Ecto neural progenitor cell (in vitro differentiated cells): ENCODE results near the gene SLC6A13.
A peak's percentile ranks its signal among the peaks of the same experiment; 100 is the strongest.
"Not testable (repeated sequence)": the region's sequence is repeated elsewhere in the genome, so short reads cannot be mapped to it uniquely, and the experiment has no call there.

Source experiments
- DNase-seq: peaks from one replicate; pipeline ENCODE4 v3.0.0-alpha.2; 2018; ENCODE audit warnings: low spot score

The SLC6A13 gene

GRCh38 chr12:233615-233968 lies 29.0 kb downstream of the SLC6A13 start:
- DNase-seq: no peak

GRCh38 chr12:232731-233614 lies 29.7 kb downstream of the SLC6A13 start:
- peak; percentile 60 for DNase-seq

- DNase-seq: peak; percentile 51
Observed at GRCh38 chr12:230925-231671, 31.5 kb downstream of the SLC6A13 start.

GRCh38 chr12:229441-230191 lies 33.0 kb downstream of the SLC6A13 start:
- DNase-seq: peak; percentile 64

DNA sequence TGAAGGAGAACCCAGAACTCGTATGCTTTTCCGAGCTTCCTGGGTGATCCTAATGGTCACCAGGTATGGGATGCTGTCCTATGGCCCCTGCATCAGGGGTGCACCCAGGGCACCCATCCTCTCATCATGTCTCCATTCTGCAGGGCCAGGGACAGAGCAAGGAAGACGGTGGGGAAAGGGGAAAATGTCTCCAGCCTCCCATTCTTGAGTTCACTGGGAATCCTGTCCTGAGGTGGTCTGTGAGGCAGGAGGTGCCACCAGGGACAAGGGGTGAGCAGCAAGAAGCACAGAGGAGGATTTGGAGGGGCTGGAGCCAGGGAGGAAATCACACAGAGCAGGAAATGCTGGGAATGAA lies 33.8 kb downstream of the SLC6A13 start:
- DNase-seq: peak; percentile 38

DNA sequence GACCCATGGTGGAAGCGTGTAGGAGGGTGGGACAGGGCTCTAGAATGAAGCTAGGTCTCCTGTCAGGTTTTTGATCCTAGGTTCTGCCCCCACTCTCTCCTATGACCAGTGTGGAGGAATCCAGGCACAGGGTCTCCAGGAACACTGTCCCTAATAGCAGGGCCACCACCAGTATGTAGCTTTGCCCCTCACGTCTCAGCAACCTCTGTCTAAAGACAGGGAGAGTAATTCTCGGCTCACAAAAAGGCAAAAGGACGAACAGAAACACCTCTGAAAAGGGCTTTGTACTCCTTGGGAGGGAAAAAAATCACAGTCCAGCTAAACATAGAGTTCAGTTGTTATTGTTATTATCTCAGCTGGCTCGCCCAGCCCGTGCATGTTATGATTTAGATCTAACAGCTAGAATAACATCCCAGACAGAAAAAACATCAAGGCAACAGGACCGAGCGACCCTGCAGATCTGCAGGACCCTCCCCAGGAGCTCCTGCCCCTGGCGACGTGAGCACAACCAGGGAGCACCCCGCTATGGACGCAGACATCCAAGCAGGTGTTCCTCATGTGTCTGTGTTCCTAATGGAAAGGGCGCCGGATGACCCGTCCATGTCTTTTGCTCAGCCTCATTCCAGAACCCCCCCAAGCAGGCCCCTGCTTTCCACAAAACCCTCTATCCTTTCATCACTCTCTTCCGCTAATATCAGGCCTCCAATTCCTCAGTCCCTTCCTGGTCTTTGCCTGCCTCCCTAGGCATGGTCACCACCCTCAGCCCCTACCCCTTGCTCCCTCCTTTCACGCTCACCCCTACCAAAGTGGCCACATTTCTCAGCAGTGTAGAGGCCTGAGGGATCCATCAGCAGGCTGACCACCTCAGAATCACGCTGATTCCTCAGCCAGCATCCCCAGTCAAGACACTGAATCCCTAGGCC lies 34.5 kb downstream of the SLC6A13 start:
- peak; percentile 44 for DNase-seq

DNA sequence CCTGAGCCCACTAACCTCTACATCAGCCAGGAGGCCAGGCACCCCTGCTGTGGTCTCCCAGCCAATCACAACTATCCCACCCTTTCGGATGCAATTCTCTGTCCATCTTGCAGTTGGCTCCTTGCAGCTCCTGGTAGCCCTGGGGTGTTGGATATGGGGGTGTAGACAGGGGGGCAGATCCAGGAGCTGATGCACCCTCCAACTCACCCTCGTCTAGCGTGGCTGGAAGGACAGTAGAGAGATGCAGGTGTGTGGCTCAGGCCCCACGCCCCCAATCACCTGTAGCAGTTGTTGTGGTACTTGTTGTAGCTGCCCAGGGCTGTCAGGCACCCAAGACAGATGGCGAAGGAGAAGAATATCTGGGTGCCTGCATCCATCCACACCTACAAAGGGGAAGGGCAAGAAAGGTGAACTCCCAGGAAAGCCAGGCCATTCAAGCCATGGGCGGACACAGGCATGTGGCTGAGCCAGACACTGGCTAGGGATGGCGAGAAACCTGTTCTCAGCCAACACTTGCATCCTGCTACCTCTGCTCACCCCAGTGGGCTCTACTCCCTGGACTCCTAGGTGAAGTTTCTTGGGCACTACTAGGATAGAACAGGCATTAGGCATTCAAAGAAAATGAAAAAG lies 35.2 kb downstream of the SLC6A13 start:
- DNase-seq: peak; percentile 41

DNA sequence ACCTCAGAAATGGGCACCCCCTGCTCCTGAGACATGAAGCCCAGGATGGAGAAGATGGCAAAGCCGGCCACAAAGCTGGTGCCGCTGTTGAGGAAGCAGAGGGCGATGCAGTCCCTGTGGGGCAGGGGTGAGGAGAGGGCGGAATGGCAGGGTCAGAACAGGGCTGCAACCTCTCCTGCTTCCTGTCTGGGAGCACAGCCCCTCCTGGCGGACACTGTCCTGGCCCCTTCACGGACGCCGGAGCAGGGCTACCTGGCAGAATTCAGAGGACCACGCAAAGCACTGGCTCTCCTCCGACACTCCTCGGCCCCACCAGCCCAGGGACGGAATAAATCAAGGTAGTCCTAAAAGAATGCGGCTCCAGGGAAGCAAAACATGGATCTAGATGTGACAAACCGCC lies 36.2 kb downstream of the SLC6A13 start:
- peak; percentile 52 for DNase-seq

GRCh38 chr12:225012-225411 lies 37.6 kb downstream of the SLC6A13 start:
- peak; percentile 41 for DNase-seq

DNA sequence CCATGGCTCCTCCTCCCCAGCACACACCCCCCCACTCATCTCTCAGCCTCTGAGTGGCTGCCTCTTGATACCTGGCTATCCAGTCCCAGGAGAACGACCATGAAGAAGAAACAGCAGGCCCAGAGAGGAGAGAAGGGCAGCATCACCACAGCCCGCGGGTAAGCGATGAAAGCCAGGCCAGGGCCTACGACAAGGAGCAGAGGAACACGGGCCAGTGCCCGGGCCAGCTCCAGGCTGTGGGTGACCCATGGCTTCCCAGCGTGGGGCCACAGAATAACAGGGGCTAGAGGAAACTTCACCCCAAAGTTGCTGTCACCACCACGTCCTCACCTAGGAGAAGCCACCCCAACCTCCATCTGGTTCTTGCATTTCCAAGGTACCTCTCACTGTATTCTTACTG lies 38.3 kb downstream of the SLC6A13 start:
- DNase-seq: peak; percentile 45

DNA sequence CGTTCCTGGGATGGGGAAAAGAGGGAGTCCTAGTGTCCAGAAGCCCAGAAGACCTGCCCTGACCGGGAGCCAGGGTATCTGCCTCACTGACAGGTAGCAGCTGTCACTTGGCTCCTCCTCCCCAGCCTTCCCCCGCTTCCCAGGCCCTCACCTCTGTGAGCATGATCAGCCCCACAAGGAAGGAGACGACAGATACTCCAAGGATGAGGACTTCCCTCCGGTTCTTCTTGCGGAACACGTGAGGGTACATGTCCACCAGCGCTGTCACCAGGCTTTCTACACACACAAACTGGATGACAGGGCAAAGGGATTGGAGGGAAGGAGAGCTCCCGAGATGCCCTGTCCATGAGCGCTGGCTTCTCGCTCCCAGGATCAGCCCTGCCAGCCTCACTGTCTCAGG lies 38.8 kb downstream of the SLC6A13 start:
- DNase-seq: no peak

DNA sequence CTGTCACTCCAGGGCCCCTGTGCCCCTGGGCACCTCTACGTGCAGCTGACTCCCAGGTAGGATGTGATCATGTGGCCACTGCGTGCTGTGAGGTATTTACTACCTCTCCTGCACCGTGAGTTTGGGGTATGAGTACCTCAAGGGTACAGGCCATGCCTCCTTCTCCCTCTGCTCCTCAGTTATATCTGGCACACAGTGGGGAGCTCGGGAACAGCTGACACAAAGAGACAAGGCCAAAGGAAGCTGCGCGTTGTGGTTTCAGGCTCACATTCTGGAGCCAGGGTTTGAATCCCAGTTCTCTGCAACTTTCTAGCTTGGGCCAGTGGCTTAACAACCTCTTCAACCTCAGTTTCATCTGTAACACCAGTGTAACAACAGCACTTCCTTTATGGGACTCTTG lies 40.9 kb downstream of the SLC6A13 start:
- DNase-seq: no peak

DNA sequence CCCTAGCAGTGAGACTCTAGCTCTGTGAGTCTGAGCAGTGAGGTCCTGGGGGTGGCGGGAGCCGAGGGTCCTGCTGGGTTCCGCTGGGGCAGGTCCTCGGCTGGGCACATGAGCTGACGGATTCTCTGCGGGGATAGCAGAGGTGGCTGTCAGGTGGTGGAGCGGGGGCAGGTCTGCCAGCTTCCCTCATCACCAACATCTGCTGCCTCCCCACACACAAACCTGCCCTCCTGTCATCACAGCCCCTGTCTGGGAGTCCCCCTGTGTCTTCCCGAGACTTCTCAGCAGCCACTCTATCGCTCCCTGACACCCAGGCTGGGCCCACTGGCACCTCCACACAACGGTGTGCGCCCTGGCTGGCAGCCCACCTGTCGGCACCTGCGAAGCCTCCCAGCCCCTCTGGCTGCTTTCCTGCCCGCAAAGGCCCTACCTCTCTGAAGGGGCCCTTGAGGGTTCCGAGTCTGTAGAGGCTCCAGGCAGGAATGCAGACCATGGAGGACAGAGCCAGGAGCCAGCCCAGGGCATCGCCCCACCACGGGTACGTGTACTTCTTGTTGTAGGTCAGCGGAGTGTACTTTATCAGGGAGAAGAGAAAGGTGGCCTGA lies 41.6 kb downstream of the SLC6A13 start:
- no peak for DNase-seq

DNA sequence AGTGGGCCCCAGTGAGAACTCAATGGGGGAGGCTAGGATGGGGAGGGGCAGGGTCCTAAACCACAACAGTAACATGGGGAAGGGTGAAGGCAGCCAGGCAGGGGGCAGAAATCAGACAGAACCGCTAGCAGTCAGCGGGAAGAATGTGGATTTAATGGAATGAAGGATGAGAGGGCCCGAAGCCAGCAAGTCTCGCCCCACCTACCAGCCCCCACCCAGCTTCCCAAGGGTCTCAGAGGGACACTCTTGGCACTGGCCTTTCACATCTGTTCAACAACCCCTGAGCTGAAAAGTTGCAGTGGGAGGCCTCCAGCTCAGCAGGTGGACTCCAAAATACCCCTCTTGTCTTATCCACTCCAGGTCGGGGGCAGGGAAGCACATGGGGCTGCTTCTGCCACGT lies 42.1 kb downstream of the SLC6A13 start:
- no peak for DNase-seq

GRCh38 chr12:219891-220352 lies 42.7 kb downstream of the SLC6A13 start:
- peak; percentile 97 for DNase-seq

GRCh38 chr12:218728-219590 lies 43.7 kb downstream of the SLC6A13 start:
- no peak for DNase-seq

DNA sequence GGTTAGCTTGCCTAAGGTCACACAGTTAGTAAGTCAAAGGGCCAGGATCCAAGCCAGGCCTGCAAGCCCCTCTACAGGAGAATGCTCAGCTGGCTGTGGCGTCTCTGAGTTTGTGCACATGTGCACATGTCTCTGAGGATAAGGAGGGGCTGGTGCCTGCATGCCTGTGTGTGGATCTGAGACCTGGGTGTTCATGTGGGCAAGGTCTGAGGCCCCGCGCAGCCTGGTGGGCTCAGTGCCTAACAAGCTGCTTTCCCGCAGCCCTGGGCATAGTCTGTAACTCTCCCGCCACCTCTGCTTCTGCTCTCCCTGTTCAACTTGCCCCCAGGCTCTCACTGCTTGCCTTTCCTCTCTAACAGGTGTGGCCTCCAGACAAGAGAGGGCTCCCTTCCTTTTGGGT lies 44.4 kb downstream of the SLC6A13 start:
- DNase-seq: no peak

- DNase-seq: not testable (repeated sequence)
Observed at GRCh38 chr12:217029-217428, 45.6 kb downstream of the SLC6A13 start.

DNA sequence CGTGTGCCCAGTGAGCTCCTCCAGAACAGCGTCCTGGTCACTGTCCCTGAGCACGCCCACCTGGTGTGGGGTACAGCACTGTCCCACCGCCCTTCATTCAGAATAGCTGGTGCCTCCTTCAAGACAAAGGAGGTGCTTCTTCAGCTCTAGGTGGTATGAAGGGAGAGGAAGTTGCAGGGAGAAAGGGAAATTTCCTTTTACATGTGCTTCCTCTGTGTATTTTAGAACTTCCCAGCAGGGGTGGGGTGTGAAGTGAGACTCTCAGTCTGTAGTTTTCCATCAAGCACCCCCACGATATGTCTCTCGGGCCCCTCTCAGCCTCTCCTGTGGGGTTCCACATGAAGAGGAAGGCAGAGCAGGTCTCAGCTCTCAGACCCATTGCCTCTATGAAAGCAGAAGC lies 47.5 kb downstream of the SLC6A13 start:
- no peak for DNase-seq
